ELF-1 (cell line): ENCODE measurements around the gene CELF2.

Source experiments
- DNase-seq: peaks from one replicate; pipeline ENCODE4 v3.0.0-alpha.2; 2016; ENCODE audit warnings: low read depth, low spot score

CELF2 gene

DNA sequence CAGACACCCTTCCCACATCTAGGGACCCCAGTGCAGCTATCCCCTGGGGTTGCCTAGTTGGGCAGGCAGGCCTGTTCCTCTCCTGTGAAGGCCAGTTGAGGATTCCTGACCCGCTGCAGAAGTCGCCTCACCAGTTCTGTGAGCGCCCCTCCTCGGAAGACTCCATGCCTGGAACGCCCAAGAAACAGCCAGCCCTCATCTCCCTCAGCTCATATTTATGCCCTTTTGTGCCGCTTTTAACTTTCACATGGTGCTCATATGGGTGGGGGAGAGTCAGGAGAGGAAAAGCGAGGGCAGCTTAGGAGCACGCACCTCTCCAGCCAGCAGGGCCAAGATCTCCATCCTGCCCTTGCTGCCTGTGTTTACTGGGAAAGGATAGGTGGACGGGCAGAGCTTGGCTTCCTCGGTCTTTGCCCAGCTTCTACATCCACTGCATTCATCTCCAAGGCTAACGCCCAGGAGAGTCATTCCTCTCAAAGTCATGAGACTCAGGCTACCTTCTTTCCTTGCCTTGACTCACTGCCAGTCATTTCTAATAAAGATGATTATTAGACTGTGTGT is 307.2 kb downstream of the CELF2 start:
- no peak for DNase-seq

DNA sequence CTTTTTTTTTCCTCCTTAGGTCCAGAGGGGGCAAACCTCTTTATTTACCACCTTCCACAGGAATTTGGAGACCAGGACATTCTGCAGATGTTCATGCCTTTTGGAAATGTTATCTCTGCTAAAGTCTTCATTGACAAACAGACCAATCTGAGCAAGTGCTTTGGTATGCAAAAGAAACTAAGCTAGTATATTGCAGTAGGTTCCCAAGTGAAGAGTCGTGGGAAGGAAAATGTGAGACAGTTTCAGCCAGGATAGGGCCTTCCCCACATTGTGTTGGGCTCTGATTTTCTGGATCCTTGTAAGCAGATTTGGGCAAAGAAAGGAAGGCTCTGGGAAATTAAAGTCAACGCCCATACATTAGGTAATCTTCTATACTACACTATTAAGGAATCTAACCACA is 308.1 kb downstream of the CELF2 start:
- no peak for DNase-seq

DNA sequence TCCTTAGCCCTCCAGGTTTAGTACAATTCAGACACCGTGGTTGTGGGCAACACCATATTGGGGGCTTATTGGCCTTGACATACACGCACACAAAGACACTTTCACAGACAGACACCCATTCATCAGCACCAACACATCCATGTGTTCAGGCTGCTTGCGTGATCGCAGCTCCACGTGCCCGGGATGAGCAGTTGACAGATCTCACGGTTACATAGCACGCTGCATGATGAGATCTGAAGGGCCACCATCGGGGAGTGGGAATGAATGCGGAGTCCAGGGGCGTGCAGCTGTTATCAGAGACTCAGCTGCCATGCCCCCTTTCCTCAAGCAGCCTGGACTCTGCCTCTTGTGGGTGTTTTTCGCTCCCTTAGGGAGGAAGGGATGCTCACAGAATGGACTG is 308.6 kb downstream of the CELF2 start:
- DNase-seq: no peak

DNA sequence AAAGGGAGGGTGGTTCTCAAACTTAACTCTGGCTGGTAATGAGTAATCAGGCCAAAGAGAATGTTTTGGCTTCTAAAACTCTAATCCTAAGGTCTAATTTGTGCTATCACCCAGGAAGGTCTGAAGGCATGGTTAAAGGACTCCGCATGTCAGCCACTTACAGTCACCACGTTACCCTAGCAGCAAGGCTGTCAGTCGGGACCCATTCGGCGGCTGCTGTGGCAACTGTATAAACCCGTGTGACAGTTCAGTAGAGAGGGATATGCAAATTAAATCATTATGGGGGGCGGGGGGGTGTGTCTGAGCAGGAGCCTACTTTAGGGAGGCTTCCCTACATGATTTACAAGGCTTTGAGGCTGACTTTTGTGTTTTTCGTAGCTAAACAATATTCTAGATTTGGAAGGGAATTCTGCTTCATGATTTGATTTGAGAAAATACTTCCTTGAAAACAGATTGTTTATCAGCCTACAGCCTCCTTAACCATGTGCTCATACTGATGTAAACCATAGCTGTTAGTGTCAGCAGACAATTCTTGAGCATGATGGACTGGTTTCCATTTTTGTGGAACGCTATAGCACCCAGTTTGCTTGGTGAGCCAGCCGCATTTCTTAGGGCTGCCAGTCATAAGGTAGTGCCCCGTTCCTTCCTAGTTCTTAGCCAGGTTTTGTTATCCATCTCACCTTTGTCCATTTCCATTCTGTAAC is 309.4 kb downstream of the CELF2 start:
- DNase-seq: no peak

DNA sequence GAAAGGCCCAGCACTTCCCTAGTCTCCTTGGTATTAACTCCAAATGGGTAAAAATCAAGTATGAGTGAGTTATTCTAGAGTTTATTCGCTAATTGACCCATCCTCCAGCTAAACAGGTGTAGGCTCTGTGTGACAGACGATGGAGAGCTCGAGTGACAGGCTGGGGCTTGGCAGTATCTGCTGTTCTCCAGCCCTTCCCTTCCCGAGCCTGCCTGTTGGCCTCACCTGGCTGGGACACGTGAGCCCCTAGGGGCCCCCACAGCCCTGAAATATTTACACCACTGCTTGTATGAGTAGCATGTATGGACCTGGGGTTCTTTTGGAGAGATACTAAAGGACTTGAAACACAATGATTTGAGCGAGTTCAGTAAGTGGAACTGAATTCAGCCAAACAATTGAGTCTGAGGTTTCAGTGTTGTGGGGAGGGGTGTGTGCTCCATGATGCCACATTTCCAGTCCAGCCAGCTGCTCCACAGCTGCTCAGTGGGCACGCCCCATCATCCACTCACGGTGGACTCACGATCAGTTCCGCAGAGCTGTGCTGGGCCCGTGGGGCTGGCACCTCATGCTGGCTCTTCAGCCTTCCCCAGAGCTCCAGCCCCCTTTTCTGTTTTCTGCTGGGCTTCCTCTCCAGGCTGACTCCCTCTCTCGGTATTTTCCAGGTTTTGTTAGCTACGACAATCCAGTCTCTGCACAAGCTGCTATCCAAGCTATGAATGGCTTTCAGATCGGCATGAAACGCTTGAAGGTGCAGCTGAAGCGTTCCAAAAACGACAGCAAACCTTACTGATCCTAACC is 310.8 kb downstream of the CELF2 start:
- DNase-seq: no peak

DNA sequence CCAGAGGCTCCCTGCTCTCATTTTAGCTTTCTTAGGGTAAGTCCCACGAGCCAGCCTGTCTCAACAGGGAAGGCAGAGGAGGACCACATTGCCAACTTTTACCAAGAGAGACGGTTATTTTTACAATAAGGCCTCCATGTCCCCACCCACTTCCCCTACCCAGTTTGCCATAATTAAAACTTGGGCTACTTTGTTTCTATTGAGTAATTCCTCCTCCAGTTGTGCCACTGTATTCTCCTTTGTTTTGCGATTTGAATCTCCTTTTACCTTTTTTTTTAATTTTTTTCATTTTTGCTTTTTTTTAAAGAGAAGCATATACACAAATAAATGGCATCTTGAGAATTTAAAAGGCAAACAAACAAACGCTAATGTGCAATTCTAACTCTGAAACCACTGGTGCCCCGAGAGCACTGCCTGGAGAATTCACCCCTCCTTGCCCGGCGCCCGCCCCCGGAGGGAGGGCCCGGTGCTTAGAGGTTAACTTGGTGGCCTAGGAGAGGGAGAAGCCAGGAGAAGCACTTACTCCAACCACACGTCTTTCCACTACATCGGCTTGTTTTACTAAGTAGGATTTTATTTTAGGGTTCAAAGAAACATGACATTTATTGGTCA is 311.5 kb downstream of the CELF2 start:
- no peak for DNase-seq

DNA sequence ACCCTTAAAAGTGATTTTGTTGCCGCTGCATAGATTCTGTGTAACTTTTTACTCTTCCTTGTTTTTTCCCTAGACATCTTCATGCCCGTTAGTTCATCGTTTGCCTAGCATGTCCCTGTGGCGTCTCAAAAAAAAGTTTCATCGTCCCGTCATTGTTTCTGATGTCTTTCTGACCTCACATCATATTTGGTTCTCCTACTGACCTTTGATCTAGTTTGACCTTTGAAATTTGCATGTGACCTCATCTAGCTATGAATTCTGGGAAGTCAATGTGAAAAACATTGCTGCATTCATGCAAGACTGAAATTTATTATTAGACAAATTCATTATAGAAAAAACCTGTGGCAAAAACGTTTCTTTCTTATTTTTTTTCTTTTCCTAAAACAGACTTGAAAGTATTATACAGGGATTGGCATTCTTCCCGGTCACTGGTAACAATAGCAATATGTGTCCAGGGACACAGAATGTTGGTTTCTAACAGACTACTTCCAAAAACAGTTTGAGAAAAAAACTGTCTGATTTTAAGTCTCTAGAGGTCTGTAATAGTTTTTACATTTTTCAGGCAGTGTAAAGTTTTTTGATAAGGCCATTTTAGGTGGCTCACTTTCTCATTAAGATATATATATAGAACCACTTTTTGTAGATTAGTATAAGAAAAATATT is 312.8 kb downstream of the CELF2 start:
- DNase-seq: no peak

DNA sequence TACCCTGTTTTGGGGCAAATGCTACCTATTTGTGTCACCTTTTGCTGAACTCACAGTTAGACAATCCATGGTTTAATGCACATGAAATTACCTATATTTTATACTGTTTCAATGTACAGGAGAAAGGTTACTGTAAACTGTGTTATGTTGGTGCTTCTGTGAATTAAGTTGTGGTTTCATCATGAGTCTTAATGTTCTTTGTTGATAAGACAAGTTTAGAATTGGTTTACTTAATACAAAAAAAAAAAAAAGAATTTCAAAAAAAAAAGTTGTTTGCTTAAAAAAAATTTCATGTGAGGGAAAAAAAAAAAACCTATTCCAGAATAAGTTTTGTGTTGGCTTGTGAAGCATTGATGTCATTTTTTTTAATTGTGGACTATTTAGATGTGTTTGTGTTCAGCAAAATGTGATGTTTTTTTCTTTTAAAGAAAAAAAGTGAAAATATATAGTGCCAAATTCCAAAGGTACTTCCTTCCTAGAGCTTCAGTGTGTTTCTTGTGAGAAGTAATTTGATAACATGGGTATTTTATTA is 313.4 kb downstream of the CELF2 start:
- DNase-seq: no peak

DNA sequence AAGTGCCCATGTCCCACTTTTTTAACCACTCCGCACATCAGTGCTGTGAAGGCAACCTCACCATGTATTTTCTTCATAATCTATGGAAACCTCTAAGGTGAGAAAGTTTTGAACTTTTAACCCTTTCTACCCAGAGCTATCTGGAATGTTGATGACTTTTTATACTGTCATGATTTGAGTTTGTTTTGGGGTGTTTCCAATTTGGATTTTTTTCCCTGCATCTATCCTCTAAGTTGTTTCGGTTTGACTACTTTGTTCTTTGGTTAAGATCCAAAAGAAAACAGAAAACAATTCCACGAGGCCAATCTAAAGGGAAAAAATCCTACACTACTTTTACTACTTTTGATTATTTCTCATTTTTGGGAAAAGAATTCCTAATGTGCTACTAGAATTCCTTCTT is 314.1 kb downstream of the CELF2 start:
- DNase-seq: no peak

DNA sequence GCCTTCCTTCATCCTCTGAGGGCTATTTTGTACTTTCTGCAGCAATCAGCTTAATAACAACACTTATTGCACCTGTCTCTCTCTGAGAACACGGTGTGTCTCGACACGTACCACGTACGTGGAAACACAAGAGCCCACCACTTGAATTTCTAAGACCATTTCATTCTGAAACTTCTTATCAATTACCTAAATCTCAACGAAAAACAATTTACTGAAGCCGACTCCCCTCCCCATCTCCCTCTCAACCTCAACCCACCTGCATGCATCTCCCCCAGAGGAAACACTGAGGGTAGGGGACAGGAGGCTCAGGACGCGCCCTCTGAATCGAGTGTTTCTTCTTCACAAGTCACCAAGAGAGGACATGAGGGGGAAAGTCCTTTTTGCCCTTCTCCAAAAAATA is 315.2 kb downstream of the CELF2 start:
- DNase-seq: no peak

DNA sequence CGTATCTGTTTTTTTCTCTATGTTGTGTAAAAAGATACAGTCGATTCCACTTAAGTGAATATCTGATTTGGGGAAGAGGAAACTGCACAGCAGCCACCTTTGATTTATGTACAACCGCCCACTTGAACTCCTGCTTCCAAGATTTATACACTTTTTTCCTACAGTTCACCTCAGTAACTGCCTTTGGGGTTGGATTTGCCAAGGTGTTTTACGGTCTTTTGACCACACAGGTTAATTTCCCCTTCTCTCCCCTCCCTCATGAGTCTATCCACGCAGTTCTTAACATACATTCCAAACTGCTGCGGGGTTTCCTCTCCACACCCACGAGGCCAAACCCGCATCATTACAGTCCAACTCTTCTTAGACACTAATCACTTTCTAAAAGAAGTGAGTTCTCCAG is 316.8 kb downstream of the CELF2 start:
- DNase-seq: no peak

DNA sequence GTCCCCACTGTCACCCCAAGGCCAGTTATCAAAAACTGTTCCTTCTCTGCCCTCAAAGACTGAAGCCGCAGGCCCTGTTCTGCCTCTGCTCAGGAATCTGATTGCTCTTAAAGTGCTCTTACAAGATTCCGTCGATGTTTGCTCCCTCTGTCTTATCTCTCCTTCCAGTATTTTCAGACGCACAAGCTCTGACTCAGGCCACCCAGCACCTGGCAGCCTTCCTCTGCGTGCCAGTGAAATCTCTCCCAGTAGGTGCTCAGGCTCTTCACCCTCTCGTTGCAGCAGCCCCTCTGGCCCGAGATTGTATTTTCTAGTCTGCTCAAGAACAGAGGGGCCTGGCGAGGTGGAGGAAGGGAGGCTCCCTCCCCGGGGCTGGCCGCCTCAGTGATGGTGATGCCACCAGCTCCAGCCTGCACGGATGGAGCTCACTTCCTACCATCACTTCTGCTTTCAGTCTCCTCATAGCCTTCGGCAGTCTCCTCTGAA is 317.5 kb downstream of the CELF2 start:
- peak; percentile 60 for DNase-seq

DNA sequence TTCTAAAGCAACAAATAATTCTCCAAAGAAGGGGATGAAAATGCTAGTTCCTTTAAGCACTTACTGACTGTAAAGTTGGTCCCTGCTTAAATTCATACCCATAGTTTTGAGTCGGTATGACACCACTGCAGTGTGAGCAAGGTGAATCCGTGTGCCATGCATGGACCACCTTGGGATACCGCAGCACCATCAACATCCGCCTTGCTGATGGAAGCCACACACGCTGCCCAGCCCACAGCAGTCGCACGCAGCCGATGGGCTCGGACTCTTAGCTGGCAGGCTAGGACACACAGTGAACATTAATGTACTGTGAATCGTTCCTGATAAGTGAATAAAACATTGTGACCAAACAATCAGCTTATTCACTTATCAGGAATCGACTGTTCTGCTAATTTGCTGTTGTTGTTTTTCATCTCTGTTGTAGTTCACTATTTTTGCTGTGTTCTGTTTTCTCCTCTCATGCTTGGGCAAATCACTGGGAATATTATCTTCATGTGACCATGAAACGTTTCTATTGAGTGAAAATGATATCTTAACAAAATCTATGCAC is 318.3 kb downstream of the CELF2 start:
- no peak for DNase-seq

DNA sequence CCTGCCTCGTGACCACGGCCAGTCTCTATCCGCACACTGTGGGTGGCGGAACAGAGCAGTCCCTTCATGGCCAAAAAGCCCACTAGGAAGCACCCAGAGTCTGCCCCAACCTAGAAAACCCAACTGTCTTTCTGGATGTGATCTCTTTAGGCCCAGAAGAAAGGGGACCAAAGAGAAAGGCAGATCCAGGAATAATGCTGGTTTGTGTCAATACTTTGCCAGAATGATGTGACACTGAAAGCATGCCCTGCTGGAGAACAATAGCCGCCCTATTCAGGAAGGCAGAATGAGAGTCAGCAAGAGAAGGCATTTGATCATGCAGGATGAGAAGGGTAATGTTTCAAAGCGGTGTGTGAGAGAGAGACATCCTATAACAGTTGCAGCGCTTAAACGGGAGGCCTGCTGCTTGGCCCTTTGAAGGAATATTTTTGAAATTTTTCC is 319.1 kb downstream of the CELF2 start:
- peak; percentile 24 for DNase-seq

DNA sequence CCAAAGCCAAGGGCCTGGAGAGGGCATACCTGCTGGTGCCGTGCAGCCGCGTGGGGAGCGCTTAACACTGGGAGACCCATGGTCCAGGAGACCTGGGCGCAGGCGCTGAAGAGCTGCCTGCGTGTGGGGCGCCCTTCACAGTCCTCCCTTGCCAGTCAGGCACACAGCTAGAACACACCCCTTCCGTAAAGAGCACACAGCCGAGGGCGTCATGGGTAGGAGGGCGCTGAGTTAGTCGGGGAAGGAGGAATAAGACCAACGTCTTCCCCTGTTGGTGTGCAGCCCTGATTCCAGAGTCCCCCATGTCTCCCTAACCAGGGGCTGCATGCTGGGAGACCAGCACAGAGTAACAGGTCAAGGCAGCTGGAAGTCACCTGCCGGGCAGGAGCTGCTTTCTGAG is 319.8 kb downstream of the CELF2 start:
- no peak for DNase-seq

DNA sequence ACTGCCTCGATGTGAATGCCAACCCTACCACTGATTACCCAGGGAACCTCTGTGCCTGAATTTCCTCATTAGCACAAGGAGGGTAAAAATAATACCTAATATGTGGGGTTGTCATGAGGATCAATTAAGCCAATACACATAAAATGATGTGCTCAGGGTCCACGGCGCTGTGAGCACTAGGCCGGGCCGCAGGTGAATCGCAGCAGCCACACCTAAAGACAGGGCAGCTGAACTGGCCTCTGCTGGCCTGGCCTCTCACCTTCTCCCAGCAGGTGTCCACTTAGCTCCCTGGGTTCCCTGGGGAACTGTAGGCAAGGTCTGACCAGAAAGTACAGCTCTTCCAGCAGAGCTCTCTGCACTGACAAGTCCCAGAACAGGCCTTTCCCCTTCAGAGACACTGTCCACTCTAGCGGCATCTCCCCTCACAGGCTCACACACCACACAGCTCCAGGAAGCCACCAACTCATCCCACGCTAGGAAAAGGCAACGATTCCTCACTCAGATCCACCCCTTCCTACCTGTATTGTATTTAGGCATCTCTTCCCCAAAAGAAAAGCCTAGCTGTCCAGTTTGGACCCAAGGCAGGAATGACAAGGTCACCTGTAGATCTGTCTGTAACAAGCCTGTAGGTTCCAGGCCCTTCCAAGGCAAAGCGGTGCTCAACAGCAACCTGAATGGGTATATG is 320.6 kb downstream of the CELF2 start:
- DNase-seq: no peak

DNA sequence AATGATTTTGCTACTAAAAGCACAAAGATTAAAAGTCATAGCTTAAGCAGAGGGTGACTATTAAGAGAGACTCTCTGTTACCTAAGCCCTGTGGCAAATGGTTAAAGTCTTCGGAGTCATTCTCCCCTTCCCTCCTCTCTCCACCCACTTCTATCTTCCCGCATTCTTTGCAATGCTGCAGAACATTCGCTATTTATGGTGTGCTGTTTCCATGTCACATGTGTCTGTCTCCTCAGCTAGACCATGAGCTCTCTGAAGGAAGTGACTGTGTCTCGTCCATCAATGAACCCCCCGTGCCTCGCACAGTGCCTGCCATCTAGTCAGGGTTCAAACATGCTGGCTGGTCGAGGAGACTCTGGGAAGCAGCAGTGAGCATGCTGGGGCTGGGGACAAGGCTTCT is 321.3 kb downstream of the CELF2 start:
- no peak for DNase-seq

DNA sequence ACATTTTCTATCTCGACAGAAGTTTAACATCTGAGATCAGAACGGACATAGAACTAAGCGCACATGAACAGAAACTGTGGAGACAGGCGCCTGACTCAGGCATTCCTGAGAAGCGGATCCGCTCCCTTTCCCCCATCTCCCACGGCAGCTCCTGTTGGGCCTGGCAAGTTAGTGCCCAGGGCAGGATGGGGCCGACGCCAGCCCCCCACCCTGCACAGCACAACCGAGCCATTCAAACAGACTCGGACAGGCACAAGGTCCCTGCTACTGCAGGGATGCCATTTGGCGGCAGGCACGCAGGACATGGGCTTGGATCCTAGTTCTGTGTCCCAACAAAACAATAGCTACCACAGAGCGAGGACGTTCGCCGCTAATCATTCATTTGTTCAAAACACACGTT is 322.0 kb downstream of the CELF2 start:
- DNase-seq: no peak

DNA sequence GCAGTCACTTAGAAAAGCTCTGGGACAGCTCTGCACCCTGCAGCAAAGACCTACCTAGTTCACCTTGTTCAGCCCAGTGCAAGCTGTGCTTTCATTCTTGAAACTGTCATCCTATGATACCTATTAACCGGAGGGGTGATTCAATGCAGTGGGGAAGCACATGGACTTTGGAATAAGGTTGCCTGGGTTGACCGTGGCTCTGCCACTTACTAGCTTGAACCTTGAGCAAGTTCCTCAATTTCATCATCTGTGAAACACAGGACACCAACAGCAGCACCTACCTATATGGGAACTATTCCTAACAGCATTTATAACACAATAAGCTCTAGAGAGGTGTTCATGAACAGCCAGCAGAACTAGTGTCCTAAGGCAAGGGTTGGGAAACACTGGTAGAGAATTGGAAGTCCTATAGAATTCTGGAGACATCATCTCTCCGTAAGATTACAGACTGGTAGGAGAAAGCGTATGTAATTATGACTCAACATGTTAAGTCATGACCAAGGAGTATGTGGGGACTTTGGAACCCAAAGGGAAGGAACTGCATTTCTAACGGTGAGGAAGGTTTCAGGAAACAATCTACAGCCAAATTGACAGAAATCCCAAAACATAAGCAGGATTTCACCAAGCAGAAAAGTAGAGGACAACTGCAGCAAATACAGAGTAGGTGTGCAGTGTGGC is 323.8 kb downstream of the CELF2 start:
- no peak for DNase-seq

DNA sequence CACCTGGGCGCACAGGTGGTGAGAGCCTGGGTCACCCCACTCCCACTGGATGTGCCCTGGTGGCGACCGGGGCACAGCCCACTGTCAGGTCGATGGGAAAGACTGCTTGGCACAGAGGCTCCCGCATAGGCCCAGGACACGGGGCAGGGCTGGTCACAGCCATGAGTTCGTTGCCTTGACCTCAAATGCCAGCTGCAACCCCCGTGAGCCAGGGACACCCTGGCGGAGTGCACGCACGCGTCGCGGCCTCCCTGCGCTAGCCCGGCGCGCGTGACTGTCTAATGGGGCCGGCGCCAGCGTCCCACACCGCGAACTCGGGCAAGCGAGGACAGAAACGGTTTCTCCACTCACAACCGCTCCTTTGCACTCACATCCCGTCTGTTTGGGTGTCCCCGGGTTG is 326.4 kb downstream of the CELF2 start:
- no peak for DNase-seq
